ENCODE data around the gene NLRP13. TPM values are rescaled to one million over a fixed set of nuclear protein-coding genes. Genes with fewer than 3 reads are reported as not detected.
A peak's percentile ranks its signal among the peaks of the same experiment; 100 is the strongest.
"Not testable (repeated sequence)": the region's sequence is repeated elsewhere in the genome, so short reads cannot be mapped to it uniquely, and the experiment has no call there.

The NLRP13 gene, protein sequence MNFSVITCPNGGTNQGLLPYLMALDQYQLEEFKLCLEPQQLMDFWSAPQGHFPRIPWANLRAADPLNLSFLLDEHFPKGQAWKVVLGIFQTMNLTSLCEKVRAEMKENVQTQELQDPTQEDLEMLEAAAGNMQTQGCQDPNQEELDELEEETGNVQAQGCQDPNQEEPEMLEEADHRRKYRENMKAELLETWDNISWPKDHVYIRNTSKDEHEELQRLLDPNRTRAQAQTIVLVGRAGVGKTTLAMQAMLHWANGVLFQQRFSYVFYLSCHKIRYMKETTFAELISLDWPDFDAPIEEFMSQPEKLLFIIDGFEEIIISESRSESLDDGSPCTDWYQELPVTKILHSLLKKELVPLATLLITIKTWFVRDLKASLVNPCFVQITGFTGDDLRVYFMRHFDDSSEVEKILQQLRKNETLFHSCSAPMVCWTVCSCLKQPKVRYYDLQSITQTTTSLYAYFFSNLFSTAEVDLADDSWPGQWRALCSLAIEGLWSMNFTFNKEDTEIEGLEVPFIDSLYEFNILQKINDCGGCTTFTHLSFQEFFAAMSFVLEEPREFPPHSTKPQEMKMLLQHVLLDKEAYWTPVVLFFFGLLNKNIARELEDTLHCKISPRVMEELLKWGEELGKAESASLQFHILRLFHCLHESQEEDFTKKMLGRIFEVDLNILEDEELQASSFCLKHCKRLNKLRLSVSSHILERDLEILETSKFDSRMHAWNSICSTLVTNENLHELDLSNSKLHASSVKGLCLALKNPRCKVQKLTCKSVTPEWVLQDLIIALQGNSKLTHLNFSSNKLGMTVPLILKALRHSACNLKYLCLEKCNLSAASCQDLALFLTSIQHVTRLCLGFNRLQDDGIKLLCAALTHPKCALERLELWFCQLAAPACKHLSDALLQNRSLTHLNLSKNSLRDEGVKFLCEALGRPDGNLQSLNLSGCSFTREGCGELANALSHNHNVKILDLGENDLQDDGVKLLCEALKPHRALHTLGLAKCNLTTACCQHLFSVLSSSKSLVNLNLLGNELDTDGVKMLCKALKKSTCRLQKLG
- not detected in 2 replicates for total RNA-seq (2014; rRNA removed; shearing (Covaris generic); ENCODE audit: low replicate concordance)

DNA sequence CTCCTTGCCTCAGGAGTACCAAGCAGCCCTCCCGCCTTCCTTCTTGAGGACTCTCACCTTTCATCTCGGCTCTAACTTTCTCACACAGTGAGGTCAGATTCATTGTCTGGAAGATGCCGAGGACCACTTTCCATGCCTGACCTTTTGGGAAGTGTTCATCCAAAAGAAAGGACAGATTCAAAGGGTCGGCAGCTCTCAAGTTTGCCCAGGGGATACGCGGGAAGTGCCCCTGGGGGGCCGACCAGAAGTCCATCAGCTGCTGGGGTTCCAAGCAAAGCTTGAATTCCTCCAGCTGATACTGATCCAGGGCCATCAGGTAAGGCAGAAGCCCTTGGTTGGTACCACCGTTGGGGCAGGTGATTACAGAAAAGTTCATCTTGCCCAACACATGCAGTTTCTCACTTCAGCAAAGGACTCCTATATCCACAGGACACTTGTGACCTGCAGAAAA is at the start of gene NLRP13:
Gene NLRP13, minus strand, starts transcription at position 401 of the 451 bp plus-strand sequence. Its CDS starts 25 bp downstream, at position 376.
- Histone ChIP-seq H3K9me3 (no peaks in the 10 kb centered on the region), H3K36me3 (no peaks in the 10 kb centered on the region), H3K4me3 (no peak within 1 kb of the TSS), H3K27me3 (no peaks in the 10 kb centered on the region)
- DNase-seq, result no peak

DNA sequence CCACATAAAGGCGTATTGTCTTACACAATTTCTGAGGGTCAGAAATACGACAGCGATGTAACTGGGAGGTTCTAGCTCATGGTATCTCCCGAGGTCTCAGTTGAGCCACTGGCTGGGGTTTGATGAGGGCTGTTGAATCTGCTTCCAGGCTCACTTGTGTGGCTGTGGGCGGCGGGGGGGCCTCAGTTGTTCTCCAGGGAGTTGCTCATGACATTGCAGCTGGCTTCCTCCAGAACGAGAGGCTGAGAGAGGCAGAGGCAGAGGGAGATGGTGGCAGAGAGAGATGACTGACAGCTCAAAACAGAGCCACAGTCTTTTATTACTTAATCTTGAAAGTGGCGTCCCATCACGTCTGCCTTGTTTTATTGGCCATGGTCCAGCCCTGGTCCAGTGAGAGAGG is 48.3 kb upstream of the NLRP13 start:
- Histone ChIP-seq H3K36me3 (no peaks in the 10 kb centered on the region), H3K4me3 (no peak overlapping the region), H3K27me3 (no peaks in the 10 kb centered on the region; the same call in 1 of the 2 replicates), H3K9me3 (no peaks in the 10 kb centered on the region)
- DNase-seq, result no peak

- H3K9me3 ChIP-seq, result no peaks in the 10 kb centered on the region
- no peaks in the 10 kb centered on the region for H3K36me3 ChIP-seq
- DNase-seq, result no peak
- H3K27me3 ChIP-seq, result 0 out of 2 replicates have a peak, but pooled peaks cover 2% of the 10 kb centered on the region
- H3K4me3 ChIP-seq, result no peak overlapping the region
Measured at GRCh38 chr19:55973982-55974381, 41.8 kb upstream of the NLRP13 start.

- H3K27me3 ChIP-seq, result no peaks in the 10 kb centered on the region
- H3K9me3 ChIP-seq, result no peaks in the 10 kb centered on the region
- peak; percentile 31 for DNase-seq
- no peak overlapping the region for H3K4me3 ChIP-seq
- no peaks in the 10 kb centered on the region for H3K36me3 ChIP-seq
Measured at GRCh38 chr19:55962186-55962585, 30.1 kb upstream of the NLRP13 start.

- Histone ChIP-seq H3K9me3 (no peaks in the 10 kb centered on the region), H3K36me3 (no peaks in the 10 kb centered on the region), H3K4me3 (no peak overlapping the region), H3K27me3 (no peaks in the 10 kb centered on the region)
- DNase-seq, result no peak
Measured at GRCh38 chr19:55959996-55960675, 28.0 kb upstream of the NLRP13 start.

- H3K27me3 ChIP-seq, result no peaks in the 10 kb centered on the region
- no peak overlapping the region for H3K4me3 ChIP-seq
- no peaks in the 10 kb centered on the region for H3K9me3 ChIP-seq
- DNase-seq, result peak; percentile 32
- H3K36me3 ChIP-seq, result no peaks in the 10 kb centered on the region
Measured at GRCh38 chr19:55958356-55958755, 26.2 kb upstream of the NLRP13 start.

DNA sequence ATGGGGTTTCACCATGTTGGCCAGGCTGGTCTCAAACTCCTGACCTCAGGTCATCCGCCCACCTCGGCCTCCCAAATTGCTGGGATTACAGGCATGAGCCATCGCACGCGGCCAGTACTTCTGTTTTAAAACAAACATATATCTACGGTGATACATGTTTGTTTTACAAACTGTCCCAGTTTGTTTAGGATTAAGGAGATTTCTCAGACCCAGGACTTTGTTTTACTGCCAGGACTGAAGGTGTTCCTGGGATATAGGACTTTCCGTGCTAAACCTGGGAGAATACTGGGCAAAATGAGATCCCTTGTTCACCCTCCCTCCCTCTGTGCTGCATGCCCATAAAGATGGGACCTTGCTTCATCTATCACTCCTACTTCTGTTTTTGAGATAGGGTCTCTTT is 24.3 kb upstream of the NLRP13 start:
- Histone ChIP-seq H3K9me3 (no peaks in the 10 kb centered on the region), H3K36me3 (no peaks in the 10 kb centered on the region), H3K4me3 (no peak overlapping the region), H3K27me3 (no peaks in the 10 kb centered on the region; the same call in 1 of the 2 replicates)
- DNase-seq, result no peak

GRCh38 chr19:55950566-55950965 is 18.4 kb upstream of the NLRP13 start:
- not testable (repeated sequence) for H3K4me3 ChIP-seq, H3K27me3 ChIP-seq, H3K36me3 ChIP-seq, DNase-seq, H3K9me3 ChIP-seq

- H3K9me3 ChIP-seq, result no peaks in the 10 kb centered on the region
- no peak for DNase-seq
- H3K4me3 ChIP-seq, result no peak within 1 kb of the TSS
Measured at GRCh38 chr19:55947532-55947931, 15.4 kb upstream of the NLRP13 start, which contains the start of gene NLRP8. Gene NLRP8 (plus strand): TSS chr19:55947832.

GRCh38 chr19:55940306-55940705 is 8.2 kb upstream of the NLRP13 start:
- 0 out of 2 replicates have a peak, but pooled peaks cover 3% of the 10 kb centered on the region for H3K27me3 ChIP-seq

More at GRCh38 chr19:55947532-55947931, 15.4 kb upstream of the NLRP13 start, which contains the start of gene NLRP8:
- H3K27me3 ChIP-seq, result no peaks in the 10 kb centered on the region
- no peaks in the 10 kb centered on the region for H3K36me3 ChIP-seq

DNA sequence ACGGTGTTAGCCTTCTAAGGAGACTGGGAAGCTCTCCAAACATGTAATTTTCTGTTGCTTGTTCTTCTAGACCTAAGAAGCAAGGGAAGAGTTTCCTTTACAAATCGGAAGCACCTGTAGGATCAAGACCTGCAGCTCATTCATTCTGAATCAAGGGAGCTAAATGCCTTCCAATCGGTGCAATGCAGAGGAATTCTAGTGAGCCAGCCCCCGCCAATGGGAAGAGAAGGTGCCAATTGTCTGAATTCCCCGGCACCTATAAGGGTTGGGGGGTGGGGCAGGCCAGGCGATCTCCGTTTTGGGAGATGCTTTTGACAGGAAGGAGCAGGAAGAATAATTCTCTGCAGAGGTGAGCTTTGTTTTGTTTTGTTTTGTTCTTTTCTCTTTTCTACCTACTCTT is 7.1 kb upstream of the NLRP13 start:
- 0 out of 2 replicates have a peak, but pooled peaks cover 3% of the 10 kb centered on the region for H3K27me3 ChIP-seq
- no peaks in the 10 kb centered on the region for H3K9me3 ChIP-seq
- DNase-seq, result no peak
- H3K4me3 ChIP-seq, result no peak overlapping the region
- H3K36me3 ChIP-seq, result no peaks in the 10 kb centered on the region

More at GRCh38 chr19:55940306-55940705, 8.2 kb upstream of the NLRP13 start:
- Histone ChIP-seq H3K36me3 (no peaks in the 10 kb centered on the region), H3K4me3 (no peak overlapping the region), H3K9me3 (no peaks in the 10 kb centered on the region)
- DNase-seq, result no peak

DNA sequence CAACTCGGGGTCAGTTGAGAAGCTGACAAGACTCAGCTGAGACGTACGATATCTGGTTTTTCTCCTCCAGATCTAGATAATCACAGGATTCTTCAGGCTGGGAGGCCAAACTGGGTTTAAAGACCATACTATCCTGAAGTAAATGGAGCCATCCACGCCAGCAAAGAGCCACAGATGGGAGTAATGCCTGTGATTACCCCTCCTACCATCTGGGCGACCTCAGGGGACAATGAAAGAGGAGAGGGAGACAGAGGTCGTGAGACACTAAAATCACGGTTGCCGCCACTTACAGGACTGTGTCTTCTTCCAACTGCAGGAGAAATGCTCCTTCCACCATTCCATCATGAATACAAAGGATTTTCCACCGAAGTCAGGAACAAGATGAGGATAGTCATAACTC is 3.1 kb upstream of the NLRP13 start:
- Histone ChIP-seq H3K4me3 (no peak overlapping the region), H3K9me3 (no peaks in the 10 kb centered on the region), H3K27me3 (0 out of 2 replicates have a peak, but pooled peaks cover 3% of the 10 kb centered on the region), H3K36me3 (no peaks in the 10 kb centered on the region)
- no peak for DNase-seq

DNA sequence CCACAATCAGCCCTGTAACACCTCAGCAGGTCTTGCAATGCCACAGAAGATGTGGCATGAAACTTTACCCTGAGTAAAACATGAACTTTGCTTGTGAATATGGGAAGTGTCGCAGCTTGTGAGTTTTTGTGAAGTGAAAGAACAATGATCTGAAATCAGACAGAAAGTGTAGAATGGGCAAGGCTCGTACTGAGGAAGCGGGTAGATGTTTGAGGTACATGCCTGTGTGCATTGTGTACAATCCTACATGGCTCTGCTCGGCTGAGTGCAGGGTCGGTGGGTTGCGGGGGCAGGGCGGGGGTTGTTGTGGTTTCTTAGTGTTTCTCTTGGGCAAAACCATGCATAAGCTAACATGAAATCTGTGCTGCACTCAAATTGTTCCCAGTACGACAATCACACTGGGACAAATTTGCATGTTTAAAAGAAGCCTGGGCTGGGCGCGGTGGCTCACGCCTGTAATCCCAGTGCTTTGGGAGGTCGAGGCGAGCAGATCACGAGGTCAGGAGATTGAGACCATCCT is 1.1 kb downstream of the NLRP13 start:
- Histone ChIP-seq H3K27me3 (no peaks in the 10 kb centered on the region), H3K4me3 (no peak overlapping the region), H3K9me3 (no peaks in the 10 kb centered on the region), H3K36me3 (no peaks in the 10 kb centered on the region)
- DNase-seq, result no peak

GRCh38 chr19:55929258-55929657 is 2.9 kb downstream of the NLRP13 start:
- H3K27me3 ChIP-seq, H3K4me3 ChIP-seq, DNase-seq, H3K36me3 ChIP-seq, H3K9me3 ChIP-seq: not testable (repeated sequence)

GRCh38 chr19:55927991-55928390 is 4.1 kb downstream of the NLRP13 start:
- Histone ChIP-seq H3K27me3 (no peaks in the 10 kb centered on the region), H3K4me3 (no peak overlapping the region), H3K36me3 (no peaks in the 10 kb centered on the region), H3K9me3 (no peaks in the 10 kb centered on the region)
- DNase-seq, result no peak

DNA sequence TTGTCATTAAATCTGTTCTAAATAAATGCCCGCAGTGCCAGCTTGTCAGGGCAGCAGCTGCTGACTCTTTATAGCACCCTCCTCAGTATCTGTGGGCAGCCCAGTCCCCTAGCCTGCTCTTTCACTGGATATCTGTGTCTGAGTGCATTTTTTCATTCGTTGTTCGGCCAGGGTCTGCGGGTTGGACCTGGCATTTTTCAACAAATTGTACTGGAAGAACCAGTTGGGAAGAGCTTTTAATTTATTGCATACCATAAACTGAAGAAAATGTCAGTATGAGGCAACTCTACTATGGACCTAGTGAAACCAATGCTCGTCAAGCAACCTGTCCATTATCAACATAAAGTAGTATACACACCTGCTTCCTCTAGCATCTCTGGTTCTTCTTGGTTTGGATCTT is 8.6 kb downstream of the NLRP13 start:
- no peak for DNase-seq
- H3K36me3 ChIP-seq, result no peaks in the 10 kb centered on the region
- H3K4me3 ChIP-seq, result no peak overlapping the region
- H3K27me3 ChIP-seq, result no peaks in the 10 kb centered on the region; the same call in 1 of the 2 replicates
- H3K9me3 ChIP-seq, result no peaks in the 10 kb centered on the region

All from MG63 (cell line).